22Rv1 (cell line): ENCODE data around the gene SLC7A5.
"Not testable (repeated sequence)": the region's sequence is repeated elsewhere in the genome, so short reads cannot be mapped to it uniquely, and the experiment has no call there.

ENCODE experiments used
- H3K27ac ChIP-seq: fragments of 450-650 bp; 2 replicates; pipeline ENCODE4 v1.5.1; 2017
- ZFX ChIP-seq: fragments of 450-650 bp; IDR thresholded peaks from 2 replicates; pipeline ENCODE4 v1.6.1; 2017; ENCODE audit warnings: antibody characterized with exemption, borderline replicate concordance
- TF ChIP-seq, protein P1 (sequence below): fragments of 450-650 bp; IDR thresholded peaks from 2 replicates; pipeline ENCODE4 v1.5.1; 2017; ENCODE audit warnings: mild to moderate bottlenecking

Gene SLC7A5

DNA sequence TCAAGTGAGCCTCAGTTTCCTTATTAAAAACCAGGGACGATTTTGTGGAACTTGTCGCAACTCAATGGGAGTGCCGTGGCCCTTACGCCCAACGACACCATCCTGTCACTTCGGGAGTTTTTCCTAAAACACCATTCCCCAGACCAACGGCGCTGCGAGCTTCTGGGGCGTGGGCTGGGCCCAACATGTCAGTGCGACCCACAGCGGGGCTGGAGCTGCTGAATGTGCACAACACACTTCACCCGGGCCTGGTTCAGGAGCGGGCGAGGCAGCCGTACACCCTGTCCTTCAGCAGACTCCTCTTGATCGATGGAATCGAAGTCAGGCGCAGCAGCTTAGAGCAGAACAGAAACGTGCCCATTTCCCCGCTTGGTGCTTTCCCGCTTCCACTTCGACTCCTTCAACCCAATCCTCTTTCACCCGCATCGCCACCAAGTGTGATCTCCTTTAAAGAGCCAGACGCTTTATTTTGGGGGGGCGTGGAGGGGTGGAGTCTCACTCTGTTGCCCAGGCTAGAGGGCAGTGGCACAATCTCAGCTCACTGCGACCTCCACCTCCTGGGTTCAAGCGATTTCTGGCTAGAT, 13.2 kb upstream of the SLC7A5 start:
- TF ChIP-seq, protein P1, sequence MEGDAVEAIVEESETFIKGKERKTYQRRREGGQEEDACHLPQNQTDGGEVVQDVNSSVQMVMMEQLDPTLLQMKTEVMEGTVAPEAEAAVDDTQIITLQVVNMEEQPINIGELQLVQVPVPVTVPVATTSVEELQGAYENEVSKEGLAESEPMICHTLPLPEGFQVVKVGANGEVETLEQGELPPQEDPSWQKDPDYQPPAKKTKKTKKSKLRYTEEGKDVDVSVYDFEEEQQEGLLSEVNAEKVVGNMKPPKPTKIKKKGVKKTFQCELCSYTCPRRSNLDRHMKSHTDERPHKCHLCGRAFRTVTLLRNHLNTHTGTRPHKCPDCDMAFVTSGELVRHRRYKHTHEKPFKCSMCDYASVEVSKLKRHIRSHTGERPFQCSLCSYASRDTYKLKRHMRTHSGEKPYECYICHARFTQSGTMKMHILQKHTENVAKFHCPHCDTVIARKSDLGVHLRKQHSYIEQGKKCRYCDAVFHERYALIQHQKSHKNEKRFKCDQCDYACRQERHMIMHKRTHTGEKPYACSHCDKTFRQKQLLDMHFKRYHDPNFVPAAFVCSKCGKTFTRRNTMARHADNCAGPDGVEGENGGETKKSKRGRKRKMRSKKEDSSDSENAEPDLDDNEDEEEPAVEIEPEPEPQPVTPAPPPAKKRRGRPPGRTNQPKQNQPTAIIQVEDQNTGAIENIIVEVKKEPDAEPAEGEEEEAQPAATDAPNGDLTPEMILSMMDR: no peak
- TF ChIP-seq ZFX: no peak
- H3K27ac ChIP-seq: no peak overlapping the region

DNA sequence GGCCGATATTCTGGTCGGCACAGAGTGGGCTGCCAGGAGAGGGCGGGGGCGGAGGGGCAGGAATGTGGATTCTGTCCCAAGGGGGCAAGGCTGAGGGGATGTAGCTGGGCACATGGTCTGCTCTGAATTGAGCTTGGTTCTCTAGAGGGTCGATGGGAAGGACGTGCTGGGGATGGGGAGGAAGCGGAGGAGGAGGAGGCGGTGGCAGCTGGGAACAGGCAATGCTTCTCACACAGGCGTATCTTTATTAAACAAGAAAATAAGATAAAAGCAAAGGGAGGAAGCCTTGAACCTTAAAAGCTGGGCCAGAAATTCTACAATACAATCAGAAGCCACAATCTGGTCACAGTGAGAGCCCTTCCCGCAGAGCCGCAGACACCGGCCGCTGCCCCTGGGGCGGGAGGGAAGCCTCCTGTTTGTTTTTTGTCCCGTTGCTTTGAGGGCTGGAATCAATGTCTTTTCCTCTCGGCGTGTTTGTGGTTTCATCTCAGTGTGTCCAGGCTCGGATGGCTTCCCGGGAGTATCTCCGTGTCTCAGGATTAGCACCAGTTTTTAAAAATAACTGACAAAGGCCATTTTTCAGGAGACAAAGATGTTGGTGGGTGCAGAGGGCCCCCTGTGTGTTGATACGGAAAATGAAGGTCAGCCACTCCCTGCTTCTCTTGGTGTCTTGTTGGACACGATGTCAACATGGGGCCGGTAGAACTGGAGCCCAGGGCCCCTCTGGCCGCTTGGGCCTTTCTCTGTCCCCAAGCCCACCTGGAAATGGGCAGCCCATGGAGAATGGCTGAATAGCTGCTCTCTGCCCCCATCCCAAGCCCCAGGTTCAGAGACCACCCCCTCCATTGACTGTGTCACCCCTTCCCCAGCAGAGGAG, 12.3 kb upstream of the SLC7A5 start:
- H3K27ac ChIP-seq: no peak overlapping the region
- TF ChIP-seq, protein P1: no peak
- no peak for TF ChIP-seq ZFX

DNA sequence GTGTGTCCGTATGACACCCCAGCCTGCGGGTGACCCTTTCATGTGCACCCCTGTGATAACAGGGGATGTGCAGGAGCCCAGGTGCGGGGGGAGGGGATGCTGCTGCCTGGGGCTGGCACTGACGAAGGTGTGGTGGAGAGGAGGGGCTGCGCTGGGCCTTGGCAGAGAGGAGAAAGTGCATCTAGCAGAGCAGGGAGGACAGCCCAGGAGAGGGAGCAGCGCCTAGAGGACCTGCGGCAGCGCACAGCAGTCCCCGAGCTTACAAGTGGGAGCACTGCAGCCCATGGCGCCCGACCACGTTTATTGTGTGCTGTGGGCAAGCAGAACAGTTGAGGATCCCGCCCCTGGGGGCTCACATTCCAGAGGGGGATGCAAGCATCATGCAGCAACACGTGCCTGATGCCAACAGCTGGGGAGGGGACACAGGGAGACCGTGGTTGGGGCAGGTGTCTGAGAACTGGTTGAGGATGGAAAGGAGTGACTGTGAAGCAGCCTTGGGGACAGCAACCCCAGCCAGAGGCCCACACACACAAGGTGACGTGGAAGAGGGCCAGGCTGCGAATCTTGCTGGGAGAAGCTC, 10.9 kb upstream of the SLC7A5 start:
- H3K27ac ChIP-seq: no peak overlapping the region
- TF ChIP-seq, protein P1: no peak
- no peak for TF ChIP-seq ZFX

DNA sequence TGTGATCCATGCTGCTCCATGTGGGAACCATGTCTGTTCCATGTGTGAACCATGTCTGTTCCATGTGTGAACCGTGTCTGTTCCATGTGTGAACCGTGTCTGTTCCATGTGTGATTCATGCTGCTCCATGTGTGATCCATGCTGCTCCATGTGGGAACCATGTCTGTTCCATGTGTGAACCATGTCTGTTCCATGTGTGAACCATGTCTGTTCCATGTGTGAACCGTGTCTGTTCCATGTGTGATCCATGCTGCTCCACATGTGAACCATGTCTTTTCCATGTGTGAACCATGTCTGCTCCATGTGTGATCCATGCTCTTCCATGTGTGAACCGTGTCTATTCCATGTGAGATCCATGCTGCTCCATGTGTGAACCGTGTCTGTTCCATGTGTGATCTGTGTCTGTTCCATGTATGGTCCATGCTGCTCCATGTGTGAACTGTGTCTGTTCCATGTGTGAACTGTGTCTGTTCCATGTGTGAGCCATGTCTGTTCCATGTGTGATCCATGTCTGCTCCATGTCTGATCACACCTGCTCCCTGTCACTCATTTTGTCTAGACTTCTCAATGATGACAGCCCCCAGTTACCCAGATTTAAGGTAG, 10.2 kb upstream of the SLC7A5 start:
- not testable (repeated sequence) for H3K27ac ChIP-seq

DNA sequence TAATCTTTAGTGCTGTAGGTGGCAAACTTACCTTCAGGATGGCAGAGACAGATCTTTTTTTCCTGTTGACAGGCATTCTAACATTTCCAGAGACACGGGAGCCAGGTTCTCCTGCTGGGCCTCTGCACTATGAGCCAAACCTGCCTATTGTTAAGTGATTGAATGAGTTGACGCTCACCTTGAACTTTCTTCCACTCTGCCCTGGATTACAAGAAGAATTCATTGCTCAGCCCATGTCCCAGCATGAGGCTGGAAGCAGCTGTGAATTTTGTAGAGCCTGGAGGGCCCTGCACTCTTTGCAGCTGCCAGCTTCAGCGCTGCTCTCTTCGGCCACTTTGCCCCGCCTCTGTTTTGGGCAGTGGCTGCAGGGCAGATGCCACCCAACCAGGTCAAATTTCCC, 9.4 kb upstream of the SLC7A5 start:
- TF ChIP-seq, protein P1: no peak
- TF ChIP-seq ZFX: no peak
- no peak overlapping the region for H3K27ac ChIP-seq

DNA sequence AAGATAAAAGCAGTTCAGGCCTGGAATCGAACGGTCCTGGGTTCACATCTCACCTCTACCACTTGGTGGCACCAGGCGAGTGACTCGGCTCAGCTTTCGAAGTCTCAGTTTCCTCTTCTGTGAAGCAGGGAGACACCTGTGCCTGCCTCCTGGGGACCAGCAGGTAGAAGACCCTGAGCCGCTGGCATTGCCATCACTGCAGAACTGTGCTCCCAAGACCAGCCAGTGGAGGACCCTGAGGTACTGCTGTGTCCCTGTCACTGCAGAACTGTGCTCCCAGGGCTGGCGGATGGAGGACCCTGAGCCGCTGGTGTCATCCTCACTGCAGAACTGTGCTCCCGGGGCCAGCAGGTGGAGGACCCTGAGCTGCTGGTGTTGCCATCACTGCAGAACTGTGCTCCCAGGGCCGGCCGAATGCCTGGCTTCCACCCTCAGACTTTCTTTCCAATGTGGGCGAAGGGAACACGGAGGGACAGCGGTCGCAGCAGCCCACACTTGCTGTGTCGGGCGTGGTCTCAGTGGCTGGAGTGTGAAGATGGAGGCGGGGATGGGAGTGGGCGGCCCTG, 8.7 kb upstream of the SLC7A5 start:
- no peak overlapping the region for H3K27ac ChIP-seq
- TF ChIP-seq, protein P1: peak; percentile 51
- TF ChIP-seq ZFX: no peak

DNA sequence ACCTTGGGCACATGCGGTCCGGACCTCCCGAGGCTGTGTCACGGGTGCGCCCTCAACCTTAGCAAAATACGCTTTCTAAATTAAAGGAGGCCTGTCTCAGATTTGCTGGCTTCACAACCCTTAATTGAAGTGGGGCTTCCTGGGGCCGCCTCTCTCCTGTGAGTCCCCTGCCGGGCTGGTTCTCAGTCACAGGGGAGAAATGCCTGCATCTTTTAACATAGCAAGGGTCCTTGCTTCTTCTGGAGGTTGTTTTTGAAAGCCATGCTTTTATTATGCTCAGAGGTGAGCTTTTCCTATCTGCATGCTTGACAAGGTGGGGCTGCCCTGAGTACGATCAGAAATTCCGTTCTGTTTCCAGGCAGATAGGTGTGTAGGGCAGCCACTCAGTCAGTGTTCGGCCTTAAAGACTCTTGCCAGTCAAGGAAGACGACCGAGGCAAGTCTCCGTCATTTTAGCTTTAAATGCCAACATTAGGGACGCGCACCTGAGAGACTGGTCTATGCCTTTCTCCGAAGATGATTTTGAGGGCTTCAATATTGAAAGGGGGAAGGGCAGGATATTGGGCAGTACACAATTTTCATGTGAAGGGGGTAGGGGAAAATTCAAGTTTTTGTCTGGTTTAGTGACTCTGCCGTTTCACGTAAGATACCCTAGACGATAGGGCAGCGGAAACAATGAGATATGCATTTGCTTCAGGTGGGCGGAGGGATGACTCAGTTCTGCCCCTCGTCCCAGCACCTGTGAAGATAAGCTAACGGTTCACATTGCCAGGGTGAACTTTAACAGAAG, 5.5 kb upstream of the SLC7A5 start:
- no peak overlapping the region for H3K27ac ChIP-seq

DNA sequence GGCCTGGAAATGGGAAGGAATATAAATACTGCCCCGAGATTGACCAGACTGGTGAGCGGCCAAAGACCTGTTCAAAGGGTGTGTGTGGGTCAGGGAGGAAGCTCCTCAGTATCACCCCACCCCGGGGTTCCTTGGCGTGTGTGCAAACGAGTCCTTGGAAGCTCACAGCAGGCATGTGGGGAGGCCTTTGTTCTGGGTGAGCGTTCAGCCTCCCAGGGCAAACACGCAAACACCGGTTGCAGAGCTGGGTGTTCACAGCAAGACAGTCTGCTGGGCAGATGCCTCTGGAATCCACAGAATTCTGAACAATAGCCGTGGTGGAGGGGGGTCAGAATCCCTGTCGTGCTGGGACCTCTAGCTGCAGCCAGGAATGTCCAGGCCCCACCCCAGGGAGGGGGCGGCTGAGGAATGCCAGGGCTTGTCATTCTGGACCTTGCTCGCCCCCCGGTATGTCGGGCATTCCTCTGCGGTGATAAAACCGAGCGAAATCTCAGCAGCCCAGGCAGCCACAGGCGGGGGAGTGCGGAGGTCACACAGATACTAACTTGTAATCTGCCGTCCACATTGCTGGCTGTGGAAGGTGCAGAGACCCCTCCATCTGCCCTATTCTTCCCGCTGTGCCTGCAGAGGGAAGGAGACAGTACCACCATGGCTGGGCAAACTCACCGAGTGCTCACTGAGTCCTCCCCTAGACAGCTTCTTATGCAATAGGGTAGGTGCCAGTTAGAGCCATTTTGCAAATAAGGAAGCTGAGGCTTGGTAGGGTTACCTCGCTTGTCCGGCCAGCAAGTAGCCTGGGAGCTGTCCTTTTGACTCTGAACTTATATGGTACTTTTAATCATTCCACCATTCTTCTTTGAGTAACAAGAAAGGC, 1.3 kb upstream of the SLC7A5 start:
- H3K27ac ChIP-seq: not testable (repeated sequence)

More for the DNA sequence above, 5.5 kb upstream of the SLC7A5 start:
- TF ChIP-seq, protein P1: no peak
- TF ChIP-seq ZFX: no peak

DNA sequence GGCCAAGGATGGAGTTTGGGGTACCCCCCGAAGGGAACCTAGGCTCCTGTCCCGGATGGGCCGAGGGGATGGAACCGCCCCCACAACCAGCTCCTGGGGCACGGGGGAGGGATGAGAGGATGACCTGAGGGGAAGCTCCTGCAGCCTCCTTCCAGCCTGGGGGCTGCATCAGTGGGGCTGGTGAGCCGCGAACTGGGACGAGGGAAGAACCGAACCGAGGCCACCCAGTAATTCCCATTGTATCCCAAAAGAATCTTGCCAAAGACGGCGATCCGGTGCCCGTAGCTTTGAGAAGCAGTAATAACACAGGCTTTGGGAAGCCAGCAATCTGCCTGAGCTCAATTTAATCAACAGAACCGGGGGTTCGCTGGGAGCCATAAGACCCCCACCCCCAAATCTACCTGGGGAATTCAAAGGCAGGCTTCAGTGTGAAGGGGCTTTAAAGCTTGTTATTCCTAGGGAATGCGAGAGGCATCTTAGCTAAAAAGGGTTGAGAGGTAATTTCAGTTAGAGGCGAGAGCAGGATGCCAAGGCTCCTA, 641 bp upstream of the SLC7A5 start:
- not testable (repeated sequence) for H3K27ac ChIP-seq
